Measurements from ENCODE around the gene STYX.

STYX gene

GRCh38 chr14:52789118-52789517 is 59.2 kb downstream of the STYX start:
- TF ChIP-seq CTCF (conservative IDR thresholded peaks at IDR 0.05; ENCODE audit: control insufficient read depth, insufficient read depth, low read depth, low read length) = no peak
- no peak for DNase-seq (ENCODE audit: low read depth)
- H3K4me3 ChIP-seq (ENCODE audit: control insufficient read depth, low read depth, low read length) = peak overlapping the region; percentile 83

- DNase-seq (ENCODE audit: low read depth) = no peak
- TF ChIP-seq CTCF (conservative IDR thresholded peaks at IDR 0.05; ENCODE audit: control insufficient read depth, insufficient read depth, low read depth, low read length) = no peak
- H3K4me3 ChIP-seq (ENCODE audit: control insufficient read depth, low read depth, low read length) = peak overlapping the region; percentile 83
These were observed 60.2 kb downstream of the STYX start for GRCh38 chr14:52790011-52790755.

GRCh38 chr14:52790756-52791222 is 60.8 kb downstream of the STYX start:
- H3K4me3 ChIP-seq (ENCODE audit: control insufficient read depth, low read depth, low read length) = peak overlapping the region; percentile 83
- DNase-seq (ENCODE audit: low read depth) = no peak
- TF ChIP-seq CTCF (conservative IDR thresholded peaks at IDR 0.05; ENCODE audit: control insufficient read depth, insufficient read depth, low read depth, low read length) = no peak

GRCh38 chr14:52791223-52792096 is 61.5 kb downstream of the STYX start, which contains the start of gene GNPNAT1:
GNPNAT1 (minus strand) TSS chr14:52791607; CDS start chr14:52784650, 6,957 bp downstream.
- peak within 1 kb of the TSS; percentile 83 for H3K4me3 ChIP-seq (ENCODE audit: control insufficient read depth, low read depth, low read length)
- DNase-seq (ENCODE audit: low read depth) = peak; percentile 94
- TF ChIP-seq CTCF (conservative IDR thresholded peaks at IDR 0.05; ENCODE audit: control insufficient read depth, insufficient read depth, low read depth, low read length) = no peak

- peak overlapping the region; percentile 61 for H3K4me3 ChIP-seq (ENCODE audit: control insufficient read depth, low read depth, low read length)
- DNase-seq (ENCODE audit: low read depth) = no peak
- no peak for TF ChIP-seq CTCF (conservative IDR thresholded peaks at IDR 0.05; ENCODE audit: control insufficient read depth, insufficient read depth, low read depth, low read length)
These were observed 62.1 kb downstream of the STYX start for GRCh38 chr14:52792097-52792415.

GRCh38 chr14:52793061-52793460 is 63.1 kb downstream of the STYX start:
- DNase-seq (ENCODE audit: low read depth) = no peak
- H3K4me3 ChIP-seq (ENCODE audit: control insufficient read depth, low read depth, low read length) = no peak overlapping the region
- no peak for TF ChIP-seq CTCF (conservative IDR thresholded peaks at IDR 0.05; ENCODE audit: control insufficient read depth, insufficient read depth, low read depth, low read length)

Data from fibroblast of mammary gland (primary cell).